Ascending aorta (tissue), 2 donors: ENCODE data around the gene GABBR2. TPM values are rescaled to one million over a fixed set of nuclear protein-coding genes. Genes with fewer than 3 reads are reported as not detected.

Source experiments
- DNase-seq, 2 donors: peaks; one replicate each; pipeline ENCODE4 v3.0.0-alpha.2; 2019; ENCODE audit warnings: low spot score in 2 of 2
- H3K27ac ChIP-seq, 2 donors: fragments of 200-600 bp; sonication (generic); one replicate each; pipeline ENCODE4 v1.5.1; 2016 to 2017; ENCODE audit warnings: mild to moderate bottlenecking in 1 of 2
- H3K27me3 ChIP-seq: fragments of 200-600 bp; sonication (generic); one replicate; pipeline ENCODE4 v1.5.1; 2017
- H3K36me3 ChIP-seq, 2 donors: fragments of 200-600 bp; sonication (generic); one replicate each; pipeline ENCODE4 v1.5.1; 2016
- H3K4me1 ChIP-seq, 2 donors: fragments of 200-600 bp; sonication (generic); one replicate each; pipeline ENCODE4 v1.5.1; 2016 to 2017; ENCODE audit warnings: mild to moderate bottlenecking in 1 of 2
- H3K4me3 ChIP-seq, 2 donors: fragments of 200-600 bp; sonication (generic); one replicate each; pipeline ENCODE4 v1.5.1; 2016 to 2017; ENCODE audit warnings: mild to moderate bottlenecking in 1 of 2
- H3K9me3 ChIP-seq, 2 donors: fragments of 200-600 bp; sonication (generic); one replicate each; pipeline ENCODE4 v1.5.1; 2016
- intact Hi-C: fragments of 100-400 bp; cut with DNase I; formaldehyde crosslinking; loops from one replicate; pipeline ENCODE4 v1.15.1; 2023
- total RNA-seq: library from RNA; depleted of rRNA; stranded (reverse); fragments of >200 nt; gene quantifications from one replicate; pipeline ENCODE4 v1.1.0, GENCODE V29; 2016
- TF ChIP-seq, protein P1 (sequence below), 3 experiments: fragments of 200-600 bp in 2 of 3; fragments of 450-650 bp in 1 of 3; sonication (generic) in 2 of 3; IDR thresholded peaks; one replicate each; pipeline ENCODE4 v1.5.1; 2016 to 2019; ENCODE audit warnings: antibody characterized with exemption in 3 of 3, mild to moderate bottlenecking in 1 of 3, moderate library complexity in 1 of 3

GABBR2 gene
- total RNA-seq, 1 donor from 2014 or later = not detected

DNA sequence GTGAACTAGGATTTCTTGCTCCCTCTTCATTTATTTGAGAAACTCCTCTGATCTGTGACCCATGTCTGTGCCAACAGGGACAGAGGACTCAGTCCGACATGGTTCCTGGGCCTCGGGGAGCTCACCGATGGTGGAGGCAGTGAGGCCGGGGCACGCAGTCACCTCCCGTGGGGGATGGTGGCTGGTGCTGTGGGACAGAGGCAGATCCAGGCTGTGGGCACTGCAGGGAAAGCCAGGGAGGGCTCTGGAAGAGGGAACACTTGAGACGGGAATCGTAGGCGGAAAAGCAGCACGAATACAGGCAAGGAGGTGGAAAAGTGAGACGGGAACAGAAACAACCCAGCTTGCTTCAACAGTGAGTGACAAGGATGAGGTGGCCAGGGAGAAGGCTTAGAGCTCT is 127.8 kb downstream of the GABBR2 start:
- H3K36me3 ChIP-seq = no peaks in the 10 kb centered on the region
- no peak overlapping the region for H3K4me3 ChIP-seq
- no peaks in the 10 kb centered on the region for H3K9me3 ChIP-seq
- intact Hi-C loops = no loop called here
- TF ChIP-seq, protein P1, sequence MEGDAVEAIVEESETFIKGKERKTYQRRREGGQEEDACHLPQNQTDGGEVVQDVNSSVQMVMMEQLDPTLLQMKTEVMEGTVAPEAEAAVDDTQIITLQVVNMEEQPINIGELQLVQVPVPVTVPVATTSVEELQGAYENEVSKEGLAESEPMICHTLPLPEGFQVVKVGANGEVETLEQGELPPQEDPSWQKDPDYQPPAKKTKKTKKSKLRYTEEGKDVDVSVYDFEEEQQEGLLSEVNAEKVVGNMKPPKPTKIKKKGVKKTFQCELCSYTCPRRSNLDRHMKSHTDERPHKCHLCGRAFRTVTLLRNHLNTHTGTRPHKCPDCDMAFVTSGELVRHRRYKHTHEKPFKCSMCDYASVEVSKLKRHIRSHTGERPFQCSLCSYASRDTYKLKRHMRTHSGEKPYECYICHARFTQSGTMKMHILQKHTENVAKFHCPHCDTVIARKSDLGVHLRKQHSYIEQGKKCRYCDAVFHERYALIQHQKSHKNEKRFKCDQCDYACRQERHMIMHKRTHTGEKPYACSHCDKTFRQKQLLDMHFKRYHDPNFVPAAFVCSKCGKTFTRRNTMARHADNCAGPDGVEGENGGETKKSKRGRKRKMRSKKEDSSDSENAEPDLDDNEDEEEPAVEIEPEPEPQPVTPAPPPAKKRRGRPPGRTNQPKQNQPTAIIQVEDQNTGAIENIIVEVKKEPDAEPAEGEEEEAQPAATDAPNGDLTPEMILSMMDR (IDR thresholded peaks at IDR 0.05) = no peak
- no peak overlapping the region for H3K27ac ChIP-seq
- peak in 1 of 2 donors; percentile 25 for DNase-seq
- H3K4me1 ChIP-seq = no peaks in the 10 kb centered on the region
- no peaks in the 10 kb centered on the region for H3K27me3 ChIP-seq

DNA sequence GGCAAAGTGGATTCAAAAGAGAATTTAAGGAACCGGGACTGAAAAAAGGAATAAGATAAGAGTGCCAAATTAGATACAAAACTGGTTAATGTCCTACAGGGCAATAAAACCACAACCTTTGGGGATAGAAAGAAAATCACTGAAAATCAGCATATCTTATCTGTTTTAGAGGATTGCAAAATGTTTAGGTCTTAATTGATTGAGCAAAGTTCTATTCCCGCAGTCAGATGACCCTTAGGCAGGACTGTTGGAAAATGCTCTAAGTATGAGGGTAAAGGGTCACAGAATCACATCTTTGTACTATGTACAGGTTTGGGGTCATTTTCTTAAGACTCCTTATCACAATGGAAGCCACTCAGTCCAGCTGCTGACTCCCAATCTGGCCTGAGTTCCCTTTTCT is 129.0 kb downstream of the GABBR2 start:
- Histone ChIP-seq H3K36me3 (no peaks in the 10 kb centered on the region), H3K27me3 (no peaks in the 10 kb centered on the region), H3K4me1 (no peaks in the 10 kb centered on the region), H3K9me3 (no peaks in the 10 kb centered on the region), H3K27ac (no peak overlapping the region), H3K4me3 (no peak overlapping the region)
- TF ChIP-seq, protein P1 (IDR thresholded peaks at IDR 0.05) = no peak
- DNase-seq = no peak
- intact Hi-C loops = no loop called here

DNA sequence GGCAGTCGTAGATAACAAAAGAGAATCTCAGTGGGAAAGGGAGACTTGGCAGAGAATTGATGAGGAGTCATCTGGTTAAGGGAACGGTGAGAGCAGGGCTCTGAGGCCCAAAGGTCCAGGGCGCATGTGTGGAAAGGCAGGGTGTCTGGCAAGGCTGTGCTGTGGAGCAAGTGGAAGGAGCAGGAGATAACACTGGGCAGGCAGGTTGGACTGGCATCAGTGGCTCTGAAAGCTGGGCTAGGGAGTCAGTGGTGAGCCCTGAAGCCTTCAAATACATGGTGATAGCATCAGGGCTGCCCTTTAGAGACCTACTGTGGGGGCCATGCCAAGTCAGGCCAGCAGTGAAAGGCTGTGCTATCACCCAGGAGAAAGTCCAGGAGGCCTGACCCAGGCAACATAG is 131.3 kb downstream of the GABBR2 start:
- no peak overlapping the region for H3K4me3 ChIP-seq
- H3K27ac ChIP-seq = no peak overlapping the region
- DNase-seq = peak in 1 of 2 donors; percentile 48
- intact Hi-C loops = no loop called here
- no peaks in the 10 kb centered on the region for H3K27me3 ChIP-seq
- TF ChIP-seq, protein P1 (IDR thresholded peaks at IDR 0.05) = no peak
- no peaks in the 10 kb centered on the region for H3K36me3 ChIP-seq
- H3K9me3 ChIP-seq = no peaks in the 10 kb centered on the region
- H3K4me1 ChIP-seq = no peaks in the 10 kb centered on the region

DNA sequence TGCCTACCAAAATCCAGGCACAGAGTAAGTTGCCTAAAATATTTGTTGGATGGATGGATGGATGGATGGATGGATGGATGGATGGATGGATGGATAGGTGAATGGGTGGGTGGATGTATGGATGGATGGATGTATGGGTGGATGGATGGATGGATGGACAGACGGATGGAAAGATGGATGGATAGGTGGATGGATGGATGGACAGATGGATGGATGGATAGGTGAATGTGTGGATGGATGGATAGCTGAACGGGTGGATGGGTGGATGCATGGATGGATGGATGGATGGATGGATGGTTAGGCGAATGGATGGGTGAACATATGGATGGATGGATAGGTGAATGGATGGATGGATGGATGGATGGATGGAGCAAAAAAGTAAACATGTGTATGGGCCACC is 131.9 kb downstream of the GABBR2 start:
- intact Hi-C loops = no loop called here
- Histone ChIP-seq H3K9me3 (no peaks in the 10 kb centered on the region), H3K4me1 (no peaks in the 10 kb centered on the region), H3K4me3 (no peak overlapping the region), H3K27ac (no peak overlapping the region), H3K27me3 (no peaks in the 10 kb centered on the region), H3K36me3 (no peaks in the 10 kb centered on the region)
- no peak for DNase-seq
- TF ChIP-seq, protein P1 (IDR thresholded peaks at IDR 0.05) = no peak

DNA sequence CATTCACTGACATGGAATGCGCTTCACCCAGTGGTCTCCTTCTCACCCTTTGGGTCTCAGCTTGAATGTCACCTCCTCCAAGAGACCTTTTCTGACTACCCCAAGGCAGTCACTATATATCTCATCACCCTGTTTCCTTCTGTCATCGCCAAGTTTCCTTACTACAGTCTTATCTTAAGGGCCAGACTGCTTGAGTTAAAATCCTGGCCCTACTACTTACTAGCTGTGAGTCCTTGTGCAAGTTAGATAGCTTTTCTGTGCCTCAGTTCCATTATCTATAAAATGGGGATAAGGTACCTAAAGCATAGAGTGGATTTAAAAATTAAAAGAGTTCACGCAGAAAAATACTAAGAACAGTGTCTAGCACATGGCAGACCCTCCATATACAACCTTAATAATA is 132.4 kb downstream of the GABBR2 start:
- H3K36me3 ChIP-seq = no peaks in the 10 kb centered on the region
- intact Hi-C loops = no loop called here
- H3K27ac ChIP-seq = no peak overlapping the region
- H3K27me3 ChIP-seq = no peaks in the 10 kb centered on the region
- H3K9me3 ChIP-seq = no peaks in the 10 kb centered on the region
- TF ChIP-seq, protein P1 (IDR thresholded peaks at IDR 0.05) = no peak
- no peak overlapping the region for H3K4me3 ChIP-seq
- DNase-seq = no peak
- H3K4me1 ChIP-seq = no peaks in the 10 kb centered on the region
